T-cell (primary cell): ENCODE measurements around the gene STK32C. TPM values are rescaled to one million over a fixed set of nuclear protein-coding genes. Genes with fewer than 3 reads are reported as not detected.
"Not testable (repeated sequence)": the region's sequence is repeated elsewhere in the genome, so short reads cannot be mapped to it uniquely, and the experiment has no call there.

ENCODE experiments used
- ATAC-seq, 4 experiments: fragments of 200-7000 bp in 3 of 4; fragments of 150-1000 bp in 1 of 4; cut with Tn5 transposase; replicated peaks in 1 of 4; 1 replicate in 3 of 4; 2 replicates in 1 of 4; pipeline ENCODE4 v1.10.0; 2021; ENCODE audit warnings: moderate library complexity in 3 of 4, mild to moderate bottlenecking in 2 of 4, moderate number of reproducible peaks in 1 of 4
- CTCF ChIA-PET, 2 donors: fragments of 300-600 bp; sonication (Branson Sonifier 250); formaldehyde crosslinking; loops; one replicate each; lab custom pipeline; 2022; ENCODE audit warnings: antibody characterized with exemption in 2 of 2; lab: Charles Lee
- POLR2A ChIA-PET, 2 donors: fragments of 300-600 bp; sonication (Branson Sonifier 250); formaldehyde crosslinking; loops; one replicate each; lab custom pipeline; 2022; ENCODE audit warnings: antibody characterized with exemption in 2 of 2; lab: Charles Lee
- DNase-seq, 35 experiments: peaks; one replicate each; pipeline versions ENCODE4 v3.0.0 to v3.0.0-alpha.2; 2013 to 2023
- H3K27ac ChIP-seq: one replicate; pipeline ENCODE4 v1.5.1; 2013; ENCODE audit warnings: low read length
- H3K27me3 ChIP-seq, 2 experiments: replicated peaks in 1 of 2; 1 replicate in 1 of 2; 2 replicates in 1 of 2; pipeline versions ENCODE4 v1.6.1 to v1.7.0; 2013; ENCODE audit warnings: low read length in 1 of 2, mixed read lengths in 1 of 2; ENCODE audit not compliant: control insufficient read depth in 2 of 2, insufficient read depth in 2 of 2; ENCODE audit errors: extremely low read depth in 1 of 2
- H3K36me3 ChIP-seq, 2 donors: 1 replicate in 1 of 2; 2 replicates in 1 of 2; pipeline versions ENCODE4 v1.6.1 to v1.7.0; 2013; ENCODE audit warnings: low read length in 1 of 2; ENCODE audit not compliant: control insufficient read depth in 2 of 2, insufficient read depth in 1 of 2; ENCODE audit errors: extremely low read depth in 1 of 2
- H3K4me1 ChIP-seq, 2 experiments: 1 replicate in 1 of 2; 2 replicates in 1 of 2; pipeline versions ENCODE4 v1.6.1 to v1.7.0; 2013; ENCODE audit warnings: low read length in 2 of 2, mixed read lengths in 1 of 2; ENCODE audit not compliant: insufficient read depth in 2 of 2, control insufficient read depth in 1 of 2; ENCODE audit errors: extremely low read depth in 1 of 2
- H3K4me3 ChIP-seq, 2 donors: 1 replicate in 1 of 2; 2 replicates in 1 of 2; pipeline versions ENCODE4 v1.5.1 to v1.7.0; 2013; ENCODE audit warnings: mild to moderate bottlenecking in 2 of 2, low read length in 1 of 2, moderate library complexity in 1 of 2; ENCODE audit not compliant: control insufficient read depth in 1 of 2; ENCODE audit errors: extremely low read depth in 1 of 2
- H3K9me3 ChIP-seq: 2 replicates; pipeline ENCODE4 v1.7.0; 2013
- H3K27ac Mint-ChIP-seq, 2 donors: one replicate each; pipeline ENCODE4 v1.8.0; 2020 to 2021; ENCODE audit warnings: mild to moderate bottlenecking in 2 of 2, mixed read lengths in 2 of 2
- H3K27me3 Mint-ChIP-seq, 2 donors: one replicate each; pipeline ENCODE4 v1.8.0; 2021 to 2022; ENCODE audit warnings: mixed read lengths in 2 of 2
- H3K36me3 Mint-ChIP-seq: one replicate; pipeline ENCODE4 v1.8.0; 2021; ENCODE audit warnings: mixed read lengths
- H3K4me1 Mint-ChIP-seq, 3 donors: one replicate each; pipeline ENCODE4 v1.8.0; 2020 to 2022; ENCODE audit warnings: mixed read lengths in 3 of 3, mild to moderate bottlenecking in 1 of 3
- H3K4me3 Mint-ChIP-seq, 3 donors: one replicate each; pipeline ENCODE4 v1.8.0; 2020 to 2022; ENCODE audit warnings: mild to moderate bottlenecking in 3 of 3, mixed read lengths in 3 of 3, moderate library complexity in 3 of 3
- H3K9me3 Mint-ChIP-seq, 3 donors: one replicate each; pipeline ENCODE4 v1.8.0; 2020 to 2022; ENCODE audit warnings: mixed read lengths in 3 of 3
- WGBS: methylation state at CpG from one replicate; pipeline ENCODE4 v1.1.5; 2013; ENCODE audit warnings: missing lambda C conversion rate; ENCODE audit not compliant: insufficient coverage; 5-methylcytosine and 5-hydroxymethylcytosine counted together
- total RNA-seq, 35 experiments: library from RNA in 6 of 35; stranded (reverse) in 6 of 35; fragments of 120-200 nt in 1 of 35; gene quantifications; one replicate each; pipeline versions ENCODE4 v1.2.1 to v1.2.4 and lab custom pipeline; 2013 to 2026

Gene STK32C
- total RNA-seq, 5 donors from 2014 or later (not counting 1 experiment from before 2014, with no cell fraction given), result 5.8 to 16.4 (median 12.2) TPM

GRCh38 chr10:132319853-132320653 lies 12.3 kb upstream of the STK32C start:
- peaks cover 0 to 6% (median 0%) of the 10 kb centered on the region in 3 donors for H3K9me3 Mint-ChIP-seq
- no peak overlapping the region for H3K4me3 ChIP-seq
- CTCF ChIA-PET, result interaction anchor here in 1 of 2 donors (0.5 kb wide), 1 partner anchor 136 kb away, joined by 3 read pairs; no protein-coding TSS in a partner anchor
- ATAC-seq, result peak in 1 of 4 experiments; percentile 53
- no peak overlapping the region for H3K4me3 Mint-ChIP-seq
- no peak for DNase-seq
- no peaks in the 10 kb centered on the region for H3K27me3 ChIP-seq
- no peaks in the 10 kb centered on the region for H3K9me3 ChIP-seq
- POLR2A ChIA-PET, result interaction anchor here in 1 of 2 donors (0.5 kb wide), 1 partner anchor 28 kb away, joined by 10 read pairs; no protein-coding TSS in a partner anchor
- peaks cover 6 to 14% (median 10%) of the 10 kb centered on the region in 3 donors for H3K4me1 Mint-ChIP-seq
- 50% methylated on average over 8 of the region's 15 CpGs for WGBS
- no peaks in the 10 kb centered on the region for H3K4me1 ChIP-seq
- no peak overlapping the region for H3K27ac Mint-ChIP-seq
- H3K27me3 Mint-ChIP-seq, result no peaks in the 10 kb centered on the region
- peaks cover 10% of the 10 kb centered on the region for H3K36me3 Mint-ChIP-seq
- H3K36me3 ChIP-seq, result no peaks in the 10 kb centered on the region
- H3K27ac ChIP-seq, result no peak overlapping the region

GRCh38 chr10:132317477-132317876 lies 9.7 kb upstream of the STK32C start:
- H3K4me1 Mint-ChIP-seq, POLR2A ChIA-PET, CTCF ChIA-PET: not testable (repeated sequence)

DNA sequence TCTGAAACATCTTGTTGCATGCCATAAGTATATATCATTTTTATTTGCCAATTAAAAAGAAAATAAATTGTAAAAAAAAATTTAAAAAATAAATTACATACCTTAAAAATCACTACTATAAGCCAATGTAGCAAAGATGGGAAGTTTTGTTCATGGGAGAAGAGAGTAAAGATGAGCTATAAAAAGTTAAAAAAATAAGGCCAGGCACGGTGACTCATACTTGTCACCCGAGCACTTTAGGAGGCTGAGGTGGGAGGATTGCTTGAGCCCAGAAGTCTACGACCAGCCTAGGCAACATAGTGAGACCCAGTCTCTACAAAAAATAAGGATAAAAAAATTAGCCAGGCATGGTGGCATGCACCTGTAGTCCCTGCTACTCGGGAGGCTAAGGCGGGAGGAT lies 8.4 kb upstream of the STK32C start:
- ATAC-seq, result no peak
- no peak overlapping the region for H3K27ac Mint-ChIP-seq

More at GRCh38 chr10:132317477-132317876, 9.7 kb upstream of the STK32C start:
- H3K9me3 ChIP-seq, H3K9me3 Mint-ChIP-seq, H3K36me3 Mint-ChIP-seq, DNase-seq, H3K4me1 ChIP-seq, H3K4me3 Mint-ChIP-seq, H3K27ac Mint-ChIP-seq, H3K4me3 ChIP-seq, ATAC-seq, H3K27ac ChIP-seq, H3K27me3 ChIP-seq, H3K27me3 Mint-ChIP-seq, H3K36me3 ChIP-seq: not testable (repeated sequence)
- WGBS, result 83% methylated on average over 2 of the region's 6 CpGs

DNA sequence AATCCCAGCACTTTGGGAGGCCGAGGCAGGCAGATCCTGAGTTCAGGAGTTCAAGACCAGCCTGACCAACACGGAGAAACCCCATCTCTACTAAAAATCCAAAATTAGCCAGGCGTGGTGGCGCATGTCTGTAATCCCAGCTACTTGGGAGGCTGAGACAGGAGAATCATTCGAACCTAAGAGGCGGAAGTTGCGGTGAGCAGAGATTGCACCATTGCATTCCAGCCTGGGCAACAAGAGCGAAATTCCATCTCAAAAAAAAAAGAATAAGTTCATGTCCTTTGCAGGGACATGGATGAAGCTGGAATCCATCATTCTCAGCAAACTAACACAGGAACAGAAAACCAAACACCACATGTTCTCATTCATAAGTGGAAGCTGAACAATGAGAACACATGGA lies 7.1 kb upstream of the STK32C start:
- WGBS, result 97% methylated on average over 7 of the region's 8 CpGs
- DNase-seq, H3K4me1 ChIP-seq, H3K4me1 Mint-ChIP-seq, H3K36me3 Mint-ChIP-seq, H3K4me3 Mint-ChIP-seq, H3K36me3 ChIP-seq, H3K27me3 Mint-ChIP-seq, H3K27ac Mint-ChIP-seq, ATAC-seq, H3K9me3 ChIP-seq, H3K9me3 Mint-ChIP-seq, H3K27ac ChIP-seq, POLR2A ChIA-PET, H3K4me3 ChIP-seq: not testable (repeated sequence)
- CTCF ChIA-PET, result interaction anchor here in 1 of 2 donors (0.7 kb wide), 1 partner anchor 87 kb away, joined by 5 read pairs; no protein-coding TSS in a partner anchor
- peaks cover 0 to 13% of the 10 kb centered on the region in 2 experiments for H3K27me3 ChIP-seq

More for the DNA sequence above, 8.4 kb upstream of the STK32C start:
- Mint-ChIP-seq H3K36me3 (no peaks in the 10 kb centered on the region), H3K9me3 (no peaks in the 10 kb centered on the region), H3K4me1 (peaks cover 0 to 4% (median 0%) of the 10 kb centered on the region in 3 donors), H3K27me3 (no peaks in the 10 kb centered on the region), H3K4me3 (no peak overlapping the region)
- H3K4me3 ChIP-seq, result no peak overlapping the region
- ChIA-PET POLR2A (no interaction called here), CTCF (no interaction called here)
- H3K36me3 ChIP-seq, result no peaks in the 10 kb centered on the region
- WGBS, result 86% methylated on average over 5 of the region's 5 CpGs
- H3K27me3 ChIP-seq, result peaks cover 0 to 10% of the 10 kb centered on the region in 2 experiments
- DNase-seq, result no peak
- H3K27ac ChIP-seq, result no peak overlapping the region
- no peaks in the 10 kb centered on the region for H3K9me3 ChIP-seq
- no peaks in the 10 kb centered on the region for H3K4me1 ChIP-seq

- no peak for DNase-seq
- Histone ChIP-seq H3K36me3 (no peaks in the 10 kb centered on the region), H3K9me3 (no peaks in the 10 kb centered on the region), H3K4me1 (no peaks in the 10 kb centered on the region), H3K27ac (no peak overlapping the region), H3K4me3 (no peak overlapping the region), H3K27me3 (peaks cover 0 to 16% of the 10 kb centered on the region in 2 experiments)
- WGBS, result no CpG with 5 or more reads among the region's 4 CpGs
- Mint-ChIP-seq H3K9me3 (no peaks in the 10 kb centered on the region), H3K4me3 (no peak overlapping the region), H3K36me3 (no peaks in the 10 kb centered on the region), H3K4me1 (no peaks in the 10 kb centered on the region), H3K27me3 (no peaks in the 10 kb centered on the region), H3K27ac (no peak overlapping the region)
- POLR2A ChIA-PET, result no interaction called here
- CTCF ChIA-PET, result no interaction called here
- no peak for ATAC-seq
Observed at GRCh38 chr10:132314336-132314735, 6.6 kb upstream of the STK32C start.

GRCh38 chr10:132313865-132314264 lies 6.1 kb upstream of the STK32C start:
- Mint-ChIP-seq H3K4me3 (no peak overlapping the region), H3K36me3 (no peaks in the 10 kb centered on the region), H3K27ac (no peak overlapping the region), H3K4me1 (peaks cover 0 to 2% (median 2%) of the 10 kb centered on the region in 3 donors), H3K27me3 (no peaks in the 10 kb centered on the region), H3K9me3 (no peaks in the 10 kb centered on the region)
- WGBS, result 94% methylated on average over 2 of the region's 6 CpGs
- ChIA-PET CTCF (no interaction called here), POLR2A (no interaction called here)
- H3K27me3 ChIP-seq, result peaks cover 0 to 20% of the 10 kb centered on the region in 2 experiments
- H3K4me3 ChIP-seq, result no peak overlapping the region
- no peaks in the 10 kb centered on the region for H3K36me3 ChIP-seq
- DNase-seq (no peak), ATAC-seq (no peak)
- no peak overlapping the region for H3K27ac ChIP-seq
- peaks cover 0 to 3% of the 10 kb centered on the region in 2 experiments for H3K4me1 ChIP-seq
- no peaks in the 10 kb centered on the region for H3K9me3 ChIP-seq
